Kidney epithelial cell (primary cell): ENCODE results near the gene VPS13C. TPM values are rescaled to one million over a fixed set of nuclear protein-coding genes. Genes with fewer than 3 reads are reported as not detected.

ENCODE experiments used
- DNase-seq: peaks from one replicate; pipeline ENCODE4 v3.0.0-alpha.2; 2010; ENCODE audit warnings: low read depth
- H3K27me3 ChIP-seq: 2 replicates; pipeline ENCODE4 v1.6.0; 2011; ENCODE audit warnings: low read length; ENCODE audit not compliant: control insufficient read depth, insufficient read depth
- H3K36me3 ChIP-seq: 2 replicates; pipeline ENCODE4 v1.5.1; 2011; ENCODE audit warnings: low read length; ENCODE audit not compliant: control insufficient read depth, insufficient read depth
- H3K4me3 ChIP-seq: 2 replicates; pipeline ENCODE4 v1.5.1; 2011; ENCODE audit warnings: low read depth, mild to moderate bottlenecking, control low read depth, low read length
- CTCF ChIP-seq: IDR thresholded peaks from 2 replicates; pipeline ENCODE4 v1.5.1; 2011; ENCODE audit warnings: mild to moderate bottlenecking, moderate library complexity, low read length, control low read depth, inconsistent platforms; ENCODE audit not compliant: insufficient read depth, poor library complexity, severe bottlenecking
- total RNA-seq: library from RNA; depleted of rRNA; stranded (reverse); fragments of >200 nt; gene quantifications from 2 replicates; pipeline ENCODE4 v1.2.3, GENCODE V29; 2015

VPS13C gene
- total RNA-seq, 1 donor from 2014 or later: 48.3 TPM

GRCh38 chr15:61835029-61835428, 225.2 kb downstream of the VPS13C start:
- peaks cover 7% of the 10 kb centered on the region for H3K27me3 ChIP-seq
- H3K36me3 ChIP-seq: no peaks in the 10 kb centered on the region
- TF ChIP-seq CTCF: no peak
- no peak for DNase-seq
- H3K4me3 ChIP-seq: no peak overlapping the region

GRCh38 chr15:61834076-61834697, 226.1 kb downstream of the VPS13C start:
- peak; percentile 19 for DNase-seq
- Histone ChIP-seq H3K4me3 (no peak overlapping the region), H3K27me3 (peaks cover 7% of the 10 kb centered on the region), H3K36me3 (no peaks in the 10 kb centered on the region)
- peak; percentile 93 for TF ChIP-seq CTCF

- peaks cover 7% of the 10 kb centered on the region for H3K27me3 ChIP-seq
- TF ChIP-seq CTCF: no peak
- H3K4me3 ChIP-seq: no peak overlapping the region
- no peak for DNase-seq
- no peaks in the 10 kb centered on the region for H3K36me3 ChIP-seq
Observed at GRCh38 chr15:61832223-61832622, 228.0 kb downstream of the VPS13C start.

GRCh38 chr15:61831505-61831921, 228.7 kb downstream of the VPS13C start:
- H3K4me3 ChIP-seq: no peak overlapping the region
- H3K36me3 ChIP-seq: no peaks in the 10 kb centered on the region
- no peak for TF ChIP-seq CTCF
- H3K27me3 ChIP-seq: peaks cover 7% of the 10 kb centered on the region
- no peak for DNase-seq

GRCh38 chr15:61830536-61831330, 229.5 kb downstream of the VPS13C start:
- Histone ChIP-seq H3K27me3 (peaks cover 7% of the 10 kb centered on the region), H3K36me3 (no peaks in the 10 kb centered on the region), H3K4me3 (no peak overlapping the region)
- no peak for DNase-seq
- no peak for TF ChIP-seq CTCF
